Karpas-422 (cell line): ENCODE results near the gene HPSE. TPM values are rescaled to one million over a fixed set of nuclear protein-coding genes. Genes with fewer than 3 reads are reported as not detected.

Experiments
- DNase-seq: peaks from one replicate; pipeline ENCODE4 v3.0.0-alpha.2; 2015
- H2AFZ ChIP-seq: fragments of 200-600 bp; sonication (generic); 2 replicates; pipeline ENCODE4 v1.6.1; 2014; ENCODE audit warnings: antibody characterized with exemption, low read length, mixed read lengths
- H3K27ac ChIP-seq: fragments of 200-600 bp; sonication (generic); 2 replicates; pipeline ENCODE4 v1.5.1; 2014; ENCODE audit warnings: mild to moderate bottlenecking, low read length, moderate library complexity
- H3K27me3 ChIP-seq: fragments of 200-600 bp; sonication (generic); 2 replicates; pipeline ENCODE4 v1.6.1; 2014; ENCODE audit warnings: low read length, mixed read lengths
- H3K36me3 ChIP-seq: fragments of 200-600 bp; sonication (generic); 2 replicates; pipeline ENCODE4 v1.6.1; 2014; ENCODE audit warnings: low read length, mixed read lengths; ENCODE audit not compliant: insufficient read depth
- H3K4me1 ChIP-seq: fragments of 200-600 bp; sonication (generic); 2 replicates; pipeline ENCODE4 v1.6.1; 2014; ENCODE audit warnings: mild to moderate bottlenecking, low read length, mixed read lengths
- H3K4me2 ChIP-seq: fragments of 200-600 bp; sonication (generic); 2 replicates; pipeline ENCODE4 v1.6.1; 2014; ENCODE audit warnings: low read length, low read depth, mild to moderate bottlenecking; ENCODE audit not compliant: poor library complexity, severe bottlenecking
- H3K4me3 ChIP-seq: fragments of 200-600 bp; sonication (generic); 2 replicates; pipeline ENCODE4 v1.5.1; 2014; ENCODE audit warnings: mild to moderate bottlenecking, antibody characterized with exemption, low read length, mixed read lengths
- H3K79me2 ChIP-seq: fragments of 200-600 bp; sonication (generic); 2 replicates; pipeline ENCODE4 v1.6.1; 2014; ENCODE audit warnings: mild to moderate bottlenecking, low read length, mixed read lengths
- H3K9ac ChIP-seq: fragments of 200-600 bp; sonication (generic); 2 replicates; pipeline ENCODE4 v1.6.0; 2014; ENCODE audit warnings: low read length
- H3K9me2 ChIP-seq: fragments of 200-600 bp; sonication (generic), shearing (Covaris generic); replicated peaks from 2 replicates; pipeline ENCODE4 v1.6.0; 2014; ENCODE audit warnings: mild to moderate bottlenecking, low read length, moderate library complexity; ENCODE audit not compliant: insufficient read depth
- H3K9me3 ChIP-seq: fragments of 300-700, 200-600 bp; sonication (generic); 2 replicates; pipeline ENCODE4 v1.6.1; 2014; ENCODE audit warnings: low read length, mixed read lengths
- H4K20me1 ChIP-seq: fragments of 200-600 bp; sonication (generic); 2 replicates; pipeline ENCODE4 v1.6.1; 2014; ENCODE audit warnings: mild to moderate bottlenecking, antibody characterized with exemption, low read length, low read depth; ENCODE audit not compliant: insufficient read depth
- total RNA-seq: library from RNA; depleted of rRNA; stranded (reverse); fragments of >200 nt; shearing (Covaris generic); gene quantifications from 2 replicates; pipeline ENCODE4 v1.2.3, GENCODE V29; 2014; ENCODE audit warnings: low replicate concordance; rRNA removed

HPSE gene
- total RNA-seq = 0.11 and 0.15 TPM in 2 replicates

DNA sequence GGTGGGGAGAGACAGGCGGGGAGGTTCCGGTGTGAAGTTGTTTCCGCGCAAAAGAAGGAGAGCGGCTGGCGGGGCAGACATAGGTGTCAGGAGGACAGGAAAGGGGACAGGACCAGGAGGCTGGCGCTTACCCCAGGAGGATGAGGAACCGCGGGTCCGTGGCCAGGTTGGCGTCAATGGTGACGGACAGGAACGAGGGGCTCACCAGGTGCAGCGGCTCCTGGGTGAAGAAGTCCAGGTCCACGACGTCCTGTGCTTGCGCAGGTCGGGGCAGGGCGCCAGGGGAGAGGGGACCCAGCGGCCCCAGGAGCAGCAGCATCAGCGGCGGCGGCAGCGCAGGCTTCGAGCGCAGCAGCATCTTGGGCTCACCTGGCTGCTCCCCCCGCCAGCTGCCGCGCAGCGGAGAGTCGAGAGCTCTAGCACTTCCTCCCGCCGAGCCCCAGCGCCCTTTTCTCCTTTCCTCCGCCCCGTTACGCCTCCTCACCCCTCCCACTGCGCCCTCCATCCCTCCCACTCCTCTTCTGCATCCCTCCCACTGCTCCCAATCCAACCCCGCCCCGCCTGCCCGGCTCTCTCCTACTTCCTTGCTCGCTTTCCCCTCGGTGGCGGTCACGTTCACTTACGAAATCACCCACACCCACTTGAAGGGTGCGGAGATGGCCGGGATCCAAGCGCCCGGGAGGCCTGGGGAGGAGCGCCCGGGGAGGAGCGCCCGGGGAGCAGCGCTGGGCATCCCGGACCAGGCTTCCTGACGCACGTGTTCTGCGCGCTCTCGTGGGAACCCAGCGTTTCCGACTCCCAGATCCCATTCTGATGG is at the start of gene HPSE:
Gene HPSE, minus strand, starts transcription at position 424 of the 817 bp plus-strand sequence. Its CDS starts 66 bp downstream, at position 358.
- H3K9ac ChIP-seq = peak within 1 kb of the TSS; percentile 30; the same call in 1 of the 2 replicates
- H3K27me3 ChIP-seq = no peaks in the 10 kb centered on the region
- H3K4me3 ChIP-seq = peak within 1 kb of the TSS; percentile 55; the same call in 1 of the 2 replicates
- DNase-seq = peak; percentile 56
- H3K4me1 ChIP-seq = peaks cover 7% of the 10 kb centered on the region
- H4K20me1 ChIP-seq = no peaks in the 10 kb centered on the region
- H3K27ac ChIP-seq = no peak within 1 kb of the TSS
- no peaks in the 10 kb centered on the region for H3K9me2 ChIP-seq
- no peak within 1 kb of the TSS for H2AFZ ChIP-seq
- H3K9me3 ChIP-seq = no peaks in the 10 kb centered on the region
- peak within 1 kb of the TSS; percentile 58 for H3K4me2 ChIP-seq
- H3K79me2 ChIP-seq = no peaks in the 10 kb centered on the region
- no peaks in the 10 kb centered on the region for H3K36me3 ChIP-seq

DNA sequence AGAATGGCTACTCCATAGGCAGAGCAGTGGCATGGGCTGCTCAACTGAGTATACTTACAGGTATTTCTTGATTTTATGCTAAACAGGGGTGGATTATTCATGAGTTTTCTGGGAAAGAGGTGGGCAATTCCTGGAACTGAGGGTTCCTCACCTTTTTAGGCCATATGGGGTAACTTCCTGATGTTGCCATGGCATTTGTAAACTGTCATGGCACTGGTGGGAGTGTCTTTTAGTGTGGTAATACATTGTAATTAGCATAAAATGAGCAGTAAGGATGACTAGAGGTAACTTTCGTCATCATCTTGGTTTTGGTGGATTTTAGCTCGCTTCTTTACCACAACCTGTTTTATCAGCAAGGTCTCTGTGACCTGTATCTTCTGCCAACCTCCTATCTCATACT is 48.2 kb upstream of the HPSE start:
- no peaks in the 10 kb centered on the region for H3K36me3 ChIP-seq
- H3K4me1 ChIP-seq = peaks cover 14% of the 10 kb centered on the region
- H2AFZ ChIP-seq = no peak overlapping the region
- no peaks in the 10 kb centered on the region for H3K27me3 ChIP-seq
- H3K9me2 ChIP-seq = no peaks in the 10 kb centered on the region
- no peaks in the 10 kb centered on the region for H4K20me1 ChIP-seq
- H3K27ac ChIP-seq = no peak overlapping the region
- no peak for DNase-seq
- no peak overlapping the region for H3K4me2 ChIP-seq
- H3K4me3 ChIP-seq = no peak overlapping the region
- no peaks in the 10 kb centered on the region for H3K9me3 ChIP-seq
- no peaks in the 10 kb centered on the region for H3K79me2 ChIP-seq
- no peak overlapping the region for H3K9ac ChIP-seq

GRCh38 chr4:83381173-83381572 is 46.5 kb upstream of the HPSE start:
- DNase-seq = no peak
- H3K79me2 ChIP-seq = no peaks in the 10 kb centered on the region
- no peak overlapping the region for H2AFZ ChIP-seq
- no peaks in the 10 kb centered on the region for H4K20me1 ChIP-seq
- H3K4me2 ChIP-seq = no peak overlapping the region
- no peaks in the 10 kb centered on the region for H3K4me1 ChIP-seq
- no peaks in the 10 kb centered on the region for H3K9me2 ChIP-seq
- H3K4me3 ChIP-seq = no peak overlapping the region
- H3K9ac ChIP-seq = no peak overlapping the region
- H3K36me3 ChIP-seq = no peaks in the 10 kb centered on the region
- H3K27ac ChIP-seq = no peak overlapping the region
- H3K9me3 ChIP-seq = no peaks in the 10 kb centered on the region
- no peaks in the 10 kb centered on the region for H3K27me3 ChIP-seq

DNA sequence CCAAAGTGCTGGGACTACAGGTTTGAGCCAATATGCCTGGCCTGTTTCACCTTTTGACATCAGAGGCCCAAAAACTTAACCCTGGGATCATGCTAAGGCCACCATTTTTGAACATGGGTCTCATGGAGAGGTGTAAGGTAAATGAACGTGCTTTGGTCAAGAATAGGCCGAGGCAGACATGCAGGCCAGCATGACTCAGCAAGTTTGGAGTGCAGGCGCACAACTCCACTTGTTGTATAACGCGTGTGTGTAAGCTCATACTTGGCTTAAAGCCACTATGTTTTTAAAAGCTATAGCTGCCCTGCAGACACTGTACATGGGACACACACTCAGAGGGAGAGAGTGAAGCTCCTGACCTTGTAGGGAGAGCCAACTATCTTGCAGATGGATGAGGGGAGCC is 43.8 kb upstream of the HPSE start:
- Histone ChIP-seq H4K20me1 (no peaks in the 10 kb centered on the region), H3K9me3 (no peaks in the 10 kb centered on the region), H2AFZ (no peak overlapping the region), H3K9me2 (no peaks in the 10 kb centered on the region), H3K4me3 (no peak overlapping the region), H3K79me2 (no peaks in the 10 kb centered on the region), H3K36me3 (no peaks in the 10 kb centered on the region), H3K4me2 (no peak overlapping the region), H3K27me3 (no peaks in the 10 kb centered on the region), H3K27ac (no peak overlapping the region), H3K4me1 (no peaks in the 10 kb centered on the region), H3K9ac (no peak overlapping the region)
- DNase-seq = peak; percentile 45

GRCh38 chr4:83372931-83373330 is 38.3 kb upstream of the HPSE start:
- H3K79me2 ChIP-seq = no peaks in the 10 kb centered on the region
- H3K27me3 ChIP-seq = no peaks in the 10 kb centered on the region
- no peak overlapping the region for H3K4me3 ChIP-seq
- H3K9me3 ChIP-seq = no peaks in the 10 kb centered on the region
- H3K36me3 ChIP-seq = no peaks in the 10 kb centered on the region
- no peaks in the 10 kb centered on the region for H4K20me1 ChIP-seq
- no peak overlapping the region for H3K9ac ChIP-seq
- no peak for DNase-seq
- H3K4me1 ChIP-seq = no peaks in the 10 kb centered on the region
- H3K9me2 ChIP-seq = no peaks in the 10 kb centered on the region
- H3K4me2 ChIP-seq = no peak overlapping the region
- H2AFZ ChIP-seq = no peak overlapping the region
- no peak overlapping the region for H3K27ac ChIP-seq

DNA sequence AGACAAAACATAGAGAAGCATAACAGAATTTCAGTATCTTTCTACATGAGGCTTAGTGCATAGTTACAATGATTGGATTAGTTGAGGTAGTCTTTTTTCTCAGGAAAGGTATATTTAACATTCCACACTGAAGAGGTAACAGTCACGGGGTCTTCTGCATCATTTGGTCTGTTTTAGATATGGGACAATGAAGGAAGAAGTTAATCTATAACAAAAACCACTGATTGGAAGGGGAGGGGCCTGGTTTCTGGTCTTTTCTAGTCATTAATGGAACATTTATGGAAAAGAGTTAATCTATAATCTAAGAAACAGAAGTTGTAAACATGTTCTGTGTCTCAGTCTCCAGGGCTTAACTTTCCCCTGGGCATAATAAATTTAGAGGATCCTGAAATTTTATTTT is 37.3 kb upstream of the HPSE start:
- Histone ChIP-seq H3K9me3 (no peaks in the 10 kb centered on the region), H3K79me2 (no peaks in the 10 kb centered on the region), H3K9me2 (no peaks in the 10 kb centered on the region), H3K36me3 (no peaks in the 10 kb centered on the region), H3K4me1 (no peaks in the 10 kb centered on the region), H2AFZ (no peak overlapping the region), H3K9ac (no peak overlapping the region), H3K27ac (no peak overlapping the region), H3K4me3 (no peak overlapping the region), H3K27me3 (no peaks in the 10 kb centered on the region), H3K4me2 (no peak overlapping the region), H4K20me1 (no peaks in the 10 kb centered on the region)
- DNase-seq = no peak

GRCh38 chr4:83371235-83371634 is 36.6 kb upstream of the HPSE start:
- Histone ChIP-seq H3K79me2 (no peaks in the 10 kb centered on the region), H2AFZ (no peak overlapping the region), H3K4me3 (no peak overlapping the region)

DNA sequence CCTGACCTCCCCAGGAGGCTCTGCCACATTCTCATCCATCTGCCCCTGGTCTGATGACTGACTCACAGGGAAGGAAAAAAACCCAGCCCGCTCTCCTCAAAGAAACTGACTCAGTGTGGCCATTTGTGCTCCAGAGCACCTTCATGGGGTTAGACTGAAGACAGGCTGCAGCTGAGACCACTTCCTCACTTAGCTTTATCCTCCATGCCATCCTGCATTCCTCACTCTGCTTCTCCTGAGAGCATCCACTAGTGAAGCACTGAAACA is 35.9 kb upstream of the HPSE start:
- H3K4me2 ChIP-seq = no peak overlapping the region
- no peaks in the 10 kb centered on the region for H3K9me3 ChIP-seq
- no peak for DNase-seq
- H4K20me1 ChIP-seq = no peaks in the 10 kb centered on the region
- no peak overlapping the region for H3K27ac ChIP-seq
- no peaks in the 10 kb centered on the region for H3K4me1 ChIP-seq
- H3K79me2 ChIP-seq = no peaks in the 10 kb centered on the region
- no peaks in the 10 kb centered on the region for H3K9me2 ChIP-seq
- no peaks in the 10 kb centered on the region for H3K36me3 ChIP-seq
- no peak overlapping the region for H2AFZ ChIP-seq
- no peak overlapping the region for H3K9ac ChIP-seq
- H3K27me3 ChIP-seq = no peaks in the 10 kb centered on the region
- H3K4me3 ChIP-seq = no peak overlapping the region

More at GRCh38 chr4:83371235-83371634, 36.6 kb upstream of the HPSE start:
- Histone ChIP-seq H3K9me2 (no peaks in the 10 kb centered on the region), H3K27ac (no peak overlapping the region), H3K9me3 (no peaks in the 10 kb centered on the region), H3K4me1 (no peaks in the 10 kb centered on the region), H4K20me1 (no peaks in the 10 kb centered on the region), H3K36me3 (no peaks in the 10 kb centered on the region), H3K27me3 (no peaks in the 10 kb centered on the region), H3K4me2 (no peak overlapping the region), H3K9ac (no peak overlapping the region)
- no peak for DNase-seq
